ENCODE measurements around the gene TK2.
"Not testable (repeated sequence)": the region's sequence is repeated elsewhere in the genome, so short reads cannot be mapped to it uniquely, and the experiment has no call there.

Gene TK2

DNA sequence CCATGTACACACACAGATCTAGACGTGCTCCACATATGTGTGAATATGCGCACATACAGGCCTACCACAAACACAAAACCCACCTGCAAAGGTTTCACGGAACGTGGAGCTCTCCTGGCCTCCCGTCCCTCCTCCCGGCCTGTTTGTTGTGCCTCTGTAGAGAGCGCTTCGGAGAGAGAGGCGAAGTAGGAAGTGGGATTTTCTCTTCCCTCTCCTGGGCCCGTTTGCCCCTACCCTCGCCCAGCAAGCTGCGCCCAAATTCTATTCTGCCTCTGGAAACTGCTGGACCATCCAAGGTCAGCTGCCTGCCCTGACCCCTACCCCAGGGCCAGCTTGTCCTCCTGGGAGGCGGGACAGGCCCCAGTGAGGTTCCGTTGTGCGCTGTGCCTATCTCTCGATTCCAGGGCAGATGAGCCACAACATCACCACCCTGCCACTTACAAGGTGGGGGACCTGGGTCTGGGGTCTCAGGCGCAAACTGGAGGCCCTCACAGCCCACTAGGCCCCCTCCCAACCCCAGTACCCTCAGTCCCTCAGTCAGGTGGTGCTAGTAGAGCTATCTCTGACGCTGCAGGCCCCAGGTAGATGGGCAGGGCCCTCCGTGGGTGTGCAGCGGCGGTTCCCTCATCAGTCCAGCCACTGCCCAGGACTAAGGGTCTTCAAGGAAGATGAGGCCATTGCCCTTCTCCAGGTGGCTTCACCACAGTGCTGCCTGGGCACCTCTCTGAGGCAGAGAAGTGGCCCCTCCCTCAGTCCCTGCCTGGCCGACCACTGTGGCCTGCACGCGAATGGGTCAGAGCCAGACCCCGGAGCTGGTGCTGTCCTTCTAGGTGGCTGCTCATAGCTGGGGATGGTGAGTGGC lies 68.6 kb downstream of the TK2 start:
- no peak for DNase-seq

DNA sequence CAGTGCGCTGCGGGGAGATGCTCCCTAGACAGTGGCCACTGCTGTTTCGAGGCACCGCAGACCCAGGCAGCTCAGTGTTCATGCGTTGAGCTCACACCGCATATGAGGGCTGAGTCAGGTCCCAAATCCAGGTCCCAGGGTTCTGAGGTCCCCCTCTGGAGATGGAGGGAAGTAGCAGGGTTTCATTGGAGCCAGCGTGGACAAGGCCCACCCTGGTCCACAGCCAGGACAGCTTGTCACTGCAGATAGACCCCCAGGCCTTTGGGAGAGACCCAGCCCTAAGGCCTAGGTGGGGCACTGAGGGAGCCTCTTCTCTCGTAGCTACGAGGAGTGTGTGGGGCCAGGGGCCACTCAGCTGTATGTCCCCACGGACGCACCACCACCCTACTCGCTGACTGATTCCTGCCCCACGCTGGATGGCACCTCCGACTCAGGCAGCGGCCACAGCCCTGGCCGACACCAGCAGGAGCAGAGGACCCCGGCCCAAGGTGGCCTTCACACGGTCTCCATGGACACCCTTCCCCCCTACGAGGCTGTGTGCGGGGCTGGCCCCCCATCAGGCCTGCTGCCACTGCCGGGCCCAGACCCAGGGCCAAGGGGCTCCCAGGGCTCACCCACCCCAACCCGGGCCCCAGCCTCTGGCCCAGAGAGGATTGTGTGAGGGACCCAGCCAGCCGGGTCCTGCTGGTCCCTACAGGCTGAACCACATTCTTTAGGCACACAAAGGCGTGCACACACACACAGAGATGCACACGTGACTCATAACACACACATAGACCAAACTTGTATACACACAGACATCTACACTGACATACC lies 69.4 kb downstream of the TK2 start:
- no peak for DNase-seq

DNA sequence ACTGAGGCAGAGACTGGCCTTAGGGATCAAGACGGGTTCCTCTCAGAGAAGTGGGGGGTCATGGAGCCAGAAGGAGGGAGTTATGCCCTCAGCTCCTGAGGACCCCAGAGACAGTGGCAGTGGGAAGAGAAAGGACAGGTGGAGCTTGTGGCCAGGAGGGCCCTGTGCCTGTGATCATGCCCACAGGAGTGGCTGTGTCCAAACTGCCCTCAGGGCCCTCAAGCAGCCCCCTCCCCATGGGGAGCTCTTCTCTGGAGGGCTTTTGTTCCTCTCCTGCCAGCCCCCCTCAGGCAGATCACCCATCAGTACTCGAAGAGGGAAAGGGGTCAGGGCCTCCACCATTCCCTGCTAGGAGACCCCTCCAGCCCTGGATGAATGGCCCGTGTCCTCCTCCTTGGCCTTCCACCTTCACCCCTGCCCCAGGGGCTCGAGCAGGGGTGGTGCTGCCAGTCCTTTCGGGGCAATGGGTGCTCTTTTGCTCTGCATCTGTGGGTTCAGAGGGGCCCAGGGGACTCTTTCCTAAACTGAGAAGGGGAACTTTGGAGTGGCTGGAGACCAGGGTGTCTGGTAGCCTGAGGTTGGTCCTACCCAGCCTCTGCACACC lies 70.2 kb downstream of the TK2 start:
- no peak for DNase-seq

DNA sequence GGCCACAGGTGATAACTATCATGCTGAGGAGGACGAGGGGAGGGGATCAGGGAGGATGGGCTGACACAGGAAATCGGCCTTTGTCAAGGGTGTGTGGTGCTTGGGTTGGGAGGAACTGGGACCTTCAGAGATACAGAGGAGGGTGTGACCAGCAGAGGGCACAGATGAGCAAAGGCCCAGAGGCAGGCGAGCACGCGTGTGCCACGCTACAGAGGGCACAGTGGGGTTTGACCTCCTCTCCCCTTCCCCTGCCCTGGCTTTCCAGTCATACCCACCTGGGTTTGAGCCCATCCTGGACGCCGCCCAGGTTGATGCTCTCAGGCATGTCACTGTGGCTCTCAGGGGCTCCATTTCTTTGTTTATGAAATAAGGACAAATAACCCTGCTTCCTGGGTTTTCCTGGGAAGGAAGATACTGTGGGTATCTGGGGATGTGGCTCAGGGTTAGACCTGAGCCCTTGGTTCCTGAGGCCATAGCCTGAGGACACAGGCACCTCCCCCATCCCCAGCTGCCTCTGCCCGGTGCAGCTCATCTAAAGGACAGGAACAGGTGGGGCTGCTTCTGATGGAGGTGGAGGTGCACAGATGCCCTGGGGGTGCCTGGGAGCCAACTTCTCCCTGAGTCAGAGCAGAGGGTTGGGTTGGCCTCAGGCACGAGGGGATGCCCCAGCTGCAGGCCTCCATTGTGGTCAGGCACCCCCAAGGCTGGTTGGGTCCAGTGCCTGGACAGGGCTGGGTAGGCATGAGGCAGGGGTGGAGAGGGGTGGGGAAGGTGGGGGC lies 71.0 kb downstream of the TK2 start:
- peak; percentile 17 for DNase-seq

DNA sequence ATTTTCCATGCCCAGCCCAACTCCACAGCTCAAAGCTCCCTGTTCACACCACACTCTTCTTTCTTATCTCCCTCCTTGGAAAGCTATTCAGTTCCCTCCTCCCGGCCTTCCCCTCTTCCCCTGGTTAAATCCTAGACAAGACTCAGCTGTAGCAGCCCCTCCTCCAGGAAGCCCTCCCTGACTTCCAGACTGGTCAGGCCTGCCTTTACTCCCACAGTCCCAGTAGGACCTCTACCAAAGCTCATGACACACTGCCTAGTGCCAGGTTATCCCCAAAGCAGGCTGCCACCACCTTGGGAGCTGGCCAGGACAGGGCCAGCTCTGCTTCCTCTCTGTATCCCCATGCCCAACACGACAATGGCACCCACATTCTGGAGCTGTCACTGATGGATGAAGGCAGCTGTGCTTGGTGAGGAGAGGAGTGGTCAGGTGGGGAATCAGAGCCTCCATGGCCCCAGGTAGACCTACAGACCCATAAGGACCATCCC lies 72.8 kb downstream of the TK2 start:
- no peak for DNase-seq

DNA sequence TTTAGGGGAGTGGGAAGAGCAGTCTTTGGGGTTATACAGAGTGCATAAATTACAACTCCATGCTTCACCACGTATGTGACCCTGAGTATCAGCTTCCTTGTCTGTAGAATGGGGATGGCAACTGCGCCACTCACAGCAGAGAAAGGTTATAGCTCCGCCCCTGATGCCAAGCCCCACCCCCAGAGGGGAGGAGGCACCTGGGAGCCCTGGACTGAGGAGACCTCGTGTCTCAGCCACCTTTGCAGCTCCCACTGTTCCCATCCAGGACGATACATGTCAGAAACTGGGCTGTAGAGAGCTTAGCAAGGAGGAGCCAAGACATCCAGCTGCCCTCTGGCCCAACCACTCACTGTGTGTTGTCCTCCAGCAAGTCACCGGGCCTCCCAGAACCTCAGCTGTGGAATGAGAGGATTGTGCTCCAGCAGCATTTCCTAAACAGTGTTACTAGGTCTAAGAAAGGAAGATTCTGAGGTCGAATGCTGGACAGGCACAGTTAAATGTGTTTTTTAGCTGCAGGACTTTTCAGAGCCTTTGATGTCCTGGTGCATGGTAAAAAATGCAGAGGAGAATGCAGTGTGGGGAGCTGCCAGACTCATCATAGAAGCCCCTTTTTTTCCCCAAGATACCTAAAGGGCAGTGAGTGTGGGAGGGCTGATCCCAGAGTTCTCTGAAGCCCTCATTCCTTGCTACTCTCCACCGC lies 73.4 kb downstream of the TK2 start:
- DNase-seq, result no peak

DNA sequence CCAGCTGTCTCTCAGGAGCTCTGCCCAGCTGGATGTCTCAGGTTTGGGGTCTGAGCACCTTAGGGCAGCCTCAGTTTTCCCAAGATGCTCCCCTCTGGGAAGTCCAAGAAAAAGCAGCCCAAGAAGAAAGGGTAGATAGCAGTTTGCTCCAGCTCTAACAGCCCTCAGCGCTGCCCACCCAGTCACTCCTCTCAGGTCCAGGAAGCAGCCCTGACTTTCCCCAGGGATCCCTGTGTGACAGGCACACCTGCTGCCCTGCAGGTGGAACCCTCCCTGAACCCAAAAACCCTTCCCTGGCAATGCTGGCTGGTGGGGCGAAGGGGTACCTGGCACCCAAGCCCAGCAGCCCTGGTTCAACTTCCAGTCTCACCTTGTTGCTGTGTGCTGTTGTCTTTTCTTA lies 74.7 kb downstream of the TK2 start:
- no peak for DNase-seq

DNA sequence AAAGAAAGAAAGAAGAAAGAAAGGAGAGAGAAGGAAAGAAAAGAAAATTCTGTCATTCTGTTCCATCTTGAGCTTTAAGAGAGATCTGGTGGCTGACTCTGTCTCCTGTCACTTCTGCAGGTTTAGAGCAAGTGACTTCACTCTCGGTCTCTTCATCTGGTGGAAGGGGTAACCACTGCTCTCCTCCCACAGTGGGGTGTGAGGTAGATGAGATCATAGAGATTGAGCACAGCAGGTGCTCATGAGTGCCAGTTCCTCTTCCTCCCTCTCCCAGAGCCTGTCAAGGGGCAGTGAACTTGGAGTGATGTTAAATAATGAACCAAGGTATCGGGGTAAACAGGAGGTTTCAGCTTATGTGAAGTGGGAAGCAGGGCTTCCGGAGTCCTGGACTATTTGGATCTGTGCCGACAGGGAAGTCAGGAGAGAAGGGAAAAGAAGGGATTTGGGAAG lies 75.1 kb downstream of the TK2 start:
- DNase-seq, result no peak

DNA sequence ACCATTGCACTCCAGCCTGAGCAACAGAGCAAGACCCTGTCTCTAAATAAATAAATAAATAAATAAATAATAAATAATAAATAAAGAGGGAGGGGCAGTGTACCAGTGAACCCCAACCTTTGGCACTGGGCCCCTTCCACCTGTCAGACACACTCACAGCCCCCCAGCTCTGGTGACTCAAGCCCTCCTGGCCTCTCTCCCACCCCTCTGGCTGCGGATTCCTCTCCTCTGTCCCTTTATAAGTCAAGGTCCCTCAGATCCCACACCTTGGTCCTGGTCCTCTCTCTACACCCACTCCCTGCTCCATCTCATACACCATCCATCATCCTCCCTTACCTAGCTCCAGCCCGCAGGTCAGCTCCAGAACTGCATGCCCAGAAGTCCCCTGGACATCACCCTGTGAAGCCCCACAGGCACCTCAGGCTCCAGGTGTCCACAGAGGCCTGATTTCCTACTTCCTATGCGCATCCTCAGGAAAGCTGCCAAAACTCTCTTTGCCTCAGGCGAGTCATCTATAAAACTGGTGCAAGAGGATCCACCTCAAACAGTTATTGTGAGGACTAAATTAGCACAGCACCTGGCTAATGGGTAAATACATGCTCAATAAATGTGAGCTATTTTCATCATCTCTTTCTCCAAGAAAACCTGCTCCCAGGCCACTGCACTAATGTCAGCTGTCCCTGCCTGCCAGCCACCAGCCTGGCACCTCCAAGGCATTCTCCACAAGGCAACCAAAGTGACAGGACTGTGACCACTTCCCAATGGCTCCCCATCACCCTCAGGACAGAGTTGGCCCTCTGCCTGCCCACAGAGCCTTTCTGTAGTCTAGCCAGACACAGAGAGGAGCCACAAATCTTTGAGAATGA lies 76.0 kb downstream of the TK2 start:
- DNase-seq, result no peak

DNA sequence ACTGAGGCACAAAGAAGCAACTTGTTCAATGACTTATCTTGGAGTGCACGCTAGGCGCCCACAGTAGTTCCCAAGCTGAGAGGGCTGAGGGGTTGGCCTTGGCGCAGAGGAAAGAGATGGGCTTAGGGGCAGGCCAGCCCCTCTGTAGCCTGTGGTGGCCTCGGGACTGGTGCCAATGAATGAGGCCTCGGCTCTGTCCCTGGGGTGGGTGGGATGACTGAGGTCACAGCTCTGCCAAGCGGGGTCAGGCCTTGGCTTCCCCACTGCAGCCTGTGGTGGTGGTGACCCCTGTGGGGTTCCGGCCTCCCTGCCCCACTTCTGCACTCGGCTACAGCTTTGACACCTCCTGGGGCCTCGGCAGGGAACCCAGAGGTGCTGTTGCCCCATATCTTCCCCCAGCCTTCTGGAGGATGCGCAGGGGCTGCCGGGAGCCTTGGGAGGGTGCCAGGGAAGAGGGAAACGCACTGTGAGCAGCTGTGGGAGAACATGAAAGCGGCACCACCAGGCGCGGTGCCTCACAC lies 76.8 kb downstream of the TK2 start:
- DNase-seq, result no peak

DNA sequence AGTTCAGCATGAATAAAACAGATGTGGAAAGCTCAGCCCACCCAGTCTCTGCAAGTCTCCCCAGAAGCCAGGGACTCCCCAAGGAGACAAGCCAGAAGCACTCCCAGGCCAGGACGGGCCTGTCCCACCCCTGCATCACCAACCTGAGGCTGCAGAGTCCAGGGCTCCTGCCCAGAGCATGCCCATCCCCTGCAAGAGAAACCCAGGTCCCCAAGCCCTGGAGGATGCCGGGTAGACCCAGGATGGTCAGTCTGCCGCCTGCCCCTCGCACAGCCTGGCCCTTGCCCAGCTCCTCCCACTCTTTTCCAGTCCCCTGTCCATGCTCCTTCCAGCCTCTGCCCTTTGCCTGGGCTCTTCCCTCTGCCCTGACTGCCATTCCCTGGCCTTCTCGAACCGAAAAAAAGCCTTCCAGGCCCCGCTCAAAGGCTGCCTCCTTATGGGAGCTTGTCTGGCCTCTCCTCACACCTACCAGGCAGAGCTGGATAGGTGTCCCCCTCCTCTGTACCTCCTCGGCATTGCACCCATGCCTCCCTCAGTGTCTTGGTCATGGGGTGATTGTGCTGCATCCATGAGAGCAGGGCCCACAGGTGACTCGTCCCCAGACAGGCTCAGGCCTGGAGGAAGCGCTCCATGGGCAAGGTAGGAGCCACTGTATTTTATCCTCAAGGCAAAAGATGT lies 78.1 kb downstream of the TK2 start:
- no peak for DNase-seq

DNA sequence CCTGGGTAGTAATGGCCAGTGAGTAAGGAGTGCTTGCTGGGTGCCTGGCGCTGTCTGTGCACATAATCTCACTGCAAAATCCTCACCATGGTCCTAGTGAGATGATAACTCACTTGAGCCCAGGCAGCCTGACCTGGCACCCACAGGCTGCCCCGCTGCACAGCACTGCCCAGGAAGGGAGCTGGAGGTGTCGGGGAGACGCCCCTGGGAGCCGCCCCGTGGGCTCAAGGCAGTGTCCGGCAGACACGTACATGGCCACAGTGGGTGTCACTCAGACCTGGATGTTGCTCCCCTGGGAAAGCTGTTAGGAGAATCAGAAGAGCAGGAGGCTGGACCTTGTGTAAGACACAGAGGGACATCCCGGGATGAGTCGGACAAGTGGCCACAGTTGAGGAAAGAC lies 78.7 kb downstream of the TK2 start:
- no peak for DNase-seq

DNA sequence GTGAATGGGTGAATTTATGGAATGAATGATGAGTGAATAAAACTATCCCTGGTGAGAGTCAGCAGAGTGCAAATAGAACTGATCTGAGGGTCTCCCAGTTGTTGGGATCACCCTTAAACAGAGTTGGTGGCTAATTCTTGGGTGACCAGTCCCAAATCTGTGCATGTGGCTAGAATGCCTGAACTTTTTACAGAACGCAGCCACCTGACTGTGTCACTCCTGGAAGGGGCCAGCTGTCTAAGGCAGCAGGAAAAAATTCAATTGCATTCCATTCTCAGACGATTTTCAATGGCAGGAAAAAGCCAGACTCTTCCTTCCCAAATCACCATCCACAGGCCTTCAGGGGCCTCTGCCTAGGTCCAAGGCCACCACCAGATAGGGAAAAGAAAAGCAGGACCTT lies 79.4 kb downstream of the TK2 start:
- DNase-seq, result no peak

DNA sequence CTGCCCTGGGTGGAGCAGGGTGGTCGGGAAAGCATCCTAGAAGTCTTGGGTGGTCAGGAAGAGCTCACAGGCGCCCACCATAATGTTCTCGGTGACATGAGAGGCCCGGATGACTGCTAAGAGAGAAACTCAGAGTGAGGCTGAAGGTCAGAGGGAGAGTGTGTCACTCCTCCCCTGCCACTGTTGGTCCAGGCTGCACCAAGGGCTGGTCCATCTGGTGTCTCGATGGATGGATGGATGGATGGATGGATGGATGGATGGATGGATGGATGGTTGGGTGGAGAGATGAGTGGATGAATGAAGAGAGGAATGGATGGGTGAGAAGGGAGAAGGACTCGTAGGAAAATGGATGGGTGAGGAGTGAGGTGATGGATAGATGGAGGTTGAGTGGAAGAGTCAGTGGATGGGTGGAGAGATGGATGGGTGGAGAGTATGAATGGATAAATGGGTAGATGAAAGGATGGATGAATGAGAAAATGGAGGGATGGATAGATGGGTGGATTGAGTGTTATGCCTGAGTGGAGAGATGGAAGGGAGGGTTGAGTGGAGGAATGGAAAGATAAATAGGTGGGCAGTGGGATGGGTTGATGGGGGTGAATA lies 79.9 kb downstream of the TK2 start:
- no peak for DNase-seq

DNA sequence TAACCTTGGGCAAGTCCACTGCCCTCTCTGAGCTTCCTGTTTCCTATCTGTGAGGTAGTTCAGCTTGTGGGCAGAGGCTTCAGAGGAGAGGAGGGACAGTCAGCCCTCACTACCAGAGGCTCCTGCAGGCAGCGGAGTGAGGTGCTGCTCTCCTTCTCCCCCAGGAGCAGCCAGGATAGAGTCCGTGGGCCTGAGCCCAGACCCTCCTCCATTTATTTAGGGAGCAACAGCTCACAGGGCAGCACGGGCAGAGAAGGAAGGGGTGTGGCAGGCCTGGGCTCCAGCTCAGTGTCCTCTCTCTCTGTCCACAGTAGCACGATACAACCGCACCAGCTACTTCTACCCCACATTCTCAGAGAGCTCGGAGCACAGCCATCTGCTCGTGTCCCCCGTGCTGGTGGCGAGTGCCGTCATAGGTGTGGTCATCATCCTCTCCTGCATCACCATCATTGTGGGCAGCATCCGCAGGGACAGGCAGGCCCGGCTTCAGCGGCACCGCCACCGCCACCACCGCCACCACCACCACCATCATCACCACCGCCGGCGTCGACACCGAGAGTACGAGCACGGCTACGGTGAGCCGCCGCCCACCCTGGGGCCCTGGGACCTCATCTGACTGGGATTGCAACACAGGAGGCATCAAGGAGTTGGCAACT lies 80.5 kb downstream of the TK2 start:
- DNase-seq, result no peak

DNA sequence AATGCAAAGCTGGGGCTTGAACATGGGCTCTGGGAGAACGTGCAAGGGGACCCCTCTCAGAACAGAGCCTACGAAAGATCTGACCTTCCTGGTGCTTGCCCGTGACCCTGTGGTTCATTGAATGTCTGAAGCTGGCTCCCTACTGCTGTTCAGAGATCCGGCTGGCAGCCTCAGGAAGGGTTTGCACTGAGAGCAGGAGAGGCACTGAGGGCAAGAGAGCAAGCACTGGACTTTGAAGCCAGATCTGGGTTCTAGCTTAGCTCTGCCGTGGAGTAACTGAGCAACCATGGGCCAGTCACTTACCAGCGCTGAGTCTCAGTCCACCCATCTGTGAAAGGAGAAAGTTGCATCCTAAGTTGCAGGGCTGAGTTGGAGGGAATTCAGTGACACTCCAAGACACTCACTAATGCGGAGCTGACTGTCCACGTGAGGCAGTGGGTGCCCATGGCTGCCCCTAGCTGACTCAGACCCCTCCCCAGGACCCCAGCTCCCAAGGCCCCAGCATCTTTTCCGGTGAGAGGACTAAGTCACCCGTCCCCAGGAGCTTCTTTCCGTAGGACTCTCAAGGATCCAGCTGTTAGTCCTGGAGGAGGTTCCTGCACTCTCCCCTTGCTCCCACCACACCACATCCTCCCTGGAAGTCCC lies 81.5 kb downstream of the TK2 start:
- DNase-seq, result no peak

DNA sequence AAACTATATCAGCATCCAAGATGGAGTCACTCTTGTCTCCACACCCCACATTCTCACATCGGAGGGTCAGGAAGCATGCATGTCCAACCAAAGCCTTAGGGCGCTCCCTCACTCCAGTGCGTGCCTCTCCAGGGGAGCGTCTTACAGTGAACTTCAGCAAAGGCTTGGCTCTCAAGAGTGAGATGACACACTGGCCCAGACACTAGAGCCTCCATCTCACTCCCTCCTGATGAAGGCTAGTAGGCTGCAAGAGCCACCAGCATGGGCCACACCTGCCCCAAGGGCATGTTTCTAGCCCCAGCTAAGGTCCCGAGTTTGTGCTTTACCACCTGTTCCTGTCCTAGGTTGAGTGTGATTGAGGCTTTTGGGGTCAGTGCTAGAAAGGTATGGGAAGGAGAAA lies 82.3 kb downstream of the TK2 start:
- DNase-seq, result no peak

DNA sequence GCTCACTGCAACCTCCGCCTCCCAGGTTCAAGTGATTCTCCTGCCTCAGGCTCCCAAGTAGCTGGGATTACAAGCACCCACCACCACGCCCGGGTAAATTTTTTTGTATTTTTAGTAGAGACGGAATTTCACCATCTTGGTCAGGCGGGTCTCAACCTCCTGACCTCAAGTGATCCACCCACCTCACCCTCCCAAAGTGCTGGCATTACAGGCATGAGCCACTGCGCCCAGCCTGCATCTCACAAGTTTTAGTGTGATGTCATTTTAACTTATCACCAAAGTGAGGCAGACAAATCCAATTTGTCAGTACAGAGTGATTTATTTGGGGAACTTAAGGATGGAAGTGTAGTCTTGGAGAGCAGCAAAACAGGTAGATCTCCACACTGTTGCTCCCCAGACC lies 83.3 kb downstream of the TK2 start:
- DNase-seq, result not testable (repeated sequence)

DNA sequence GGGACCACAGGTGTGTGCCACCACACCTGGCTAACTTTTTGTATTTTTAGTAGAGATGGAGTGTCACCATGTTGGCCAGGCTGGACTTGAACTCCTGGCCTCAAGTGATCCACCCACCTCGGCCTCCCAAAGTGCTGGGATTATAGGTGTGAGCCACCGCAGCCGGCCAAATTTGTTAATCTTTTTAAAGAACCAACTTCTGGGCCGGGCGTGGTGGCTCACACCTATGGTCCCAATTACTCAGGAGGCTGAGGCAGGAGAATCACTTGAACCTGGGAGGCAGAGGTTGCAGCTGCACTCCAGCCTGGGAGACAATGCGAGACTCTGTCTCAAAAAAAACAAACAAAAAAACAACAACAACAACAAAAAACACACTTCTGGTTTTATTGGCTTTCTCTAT lies 84.0 kb downstream of the TK2 start:
- DNase-seq, result not testable (repeated sequence)

Data from KG1 (cell line).